Measurements from ENCODE around the gene ADGRV1. TPM values are rescaled to one million over a fixed set of nuclear protein-coding genes. Genes with fewer than 3 reads are reported as not detected.
"Not testable (repeated sequence)": the region's sequence is repeated elsewhere in the genome, so short reads cannot be mapped to it uniquely, and the experiment has no call there.

ADGRV1 gene
- total RNA-seq, 4 donors from 2014 or later: 129 to 158 (median 145) TPM

DNA sequence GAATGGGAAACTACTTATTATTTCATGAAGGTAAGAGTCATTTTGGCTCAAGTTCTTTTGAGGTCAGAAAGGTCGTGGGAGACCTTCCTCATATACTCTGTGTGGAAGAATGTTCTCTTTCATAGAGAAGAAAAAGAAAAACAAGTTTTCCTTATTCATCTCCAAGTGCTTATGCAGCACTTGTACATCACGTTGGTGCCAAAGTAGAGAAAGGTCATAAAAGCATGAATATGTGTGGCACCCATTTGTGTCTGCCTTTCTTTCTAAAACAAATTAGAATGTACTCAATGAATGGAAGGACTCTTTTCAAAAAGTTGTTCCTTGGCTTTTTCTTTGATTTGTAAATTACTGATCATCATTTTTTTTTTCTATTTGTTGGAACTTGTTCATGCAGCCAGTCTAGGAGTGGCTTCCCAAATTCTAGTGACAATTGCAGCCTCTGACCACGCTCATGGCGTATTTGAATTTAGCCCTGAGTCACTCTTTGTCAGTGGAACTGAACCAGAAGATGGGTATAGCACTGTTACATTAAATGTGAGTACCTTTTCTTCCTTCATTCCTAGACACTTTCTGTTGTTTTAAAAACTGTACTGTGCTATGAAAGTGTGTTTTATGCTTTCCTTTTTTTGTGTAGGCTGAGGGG is 122.4 kb downstream of the ADGRV1 start:
- intact Hi-C loops (cut with DNase I): no loop called here
- WGBS, 2 donors: 55 to 66% methylated on average over 4 of the region's 4 CpGs

DNA sequence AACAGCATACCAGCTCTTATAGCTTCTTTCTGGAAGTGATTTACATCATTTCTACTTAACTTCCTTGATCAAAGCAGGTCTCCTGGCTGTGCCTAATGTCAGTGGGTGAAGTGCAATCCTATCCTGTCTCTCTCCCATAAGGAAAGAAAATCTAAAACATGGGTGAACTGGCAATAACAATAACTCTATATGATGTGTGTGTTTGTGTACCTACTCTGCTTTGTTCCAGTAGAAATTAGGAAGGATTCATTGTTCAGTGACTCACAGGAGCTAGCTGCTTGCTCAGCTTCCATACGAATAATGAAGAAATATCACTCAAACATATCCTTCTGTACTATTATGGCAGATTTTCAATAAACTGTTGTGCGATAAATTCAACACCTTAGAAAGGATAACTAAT is 123.7 kb downstream of the ADGRV1 start:
- TF ChIP-seq POLR2A (IDR thresholded peaks at IDR 0.05): no peak
- TF ChIP-seq, protein P1, sequence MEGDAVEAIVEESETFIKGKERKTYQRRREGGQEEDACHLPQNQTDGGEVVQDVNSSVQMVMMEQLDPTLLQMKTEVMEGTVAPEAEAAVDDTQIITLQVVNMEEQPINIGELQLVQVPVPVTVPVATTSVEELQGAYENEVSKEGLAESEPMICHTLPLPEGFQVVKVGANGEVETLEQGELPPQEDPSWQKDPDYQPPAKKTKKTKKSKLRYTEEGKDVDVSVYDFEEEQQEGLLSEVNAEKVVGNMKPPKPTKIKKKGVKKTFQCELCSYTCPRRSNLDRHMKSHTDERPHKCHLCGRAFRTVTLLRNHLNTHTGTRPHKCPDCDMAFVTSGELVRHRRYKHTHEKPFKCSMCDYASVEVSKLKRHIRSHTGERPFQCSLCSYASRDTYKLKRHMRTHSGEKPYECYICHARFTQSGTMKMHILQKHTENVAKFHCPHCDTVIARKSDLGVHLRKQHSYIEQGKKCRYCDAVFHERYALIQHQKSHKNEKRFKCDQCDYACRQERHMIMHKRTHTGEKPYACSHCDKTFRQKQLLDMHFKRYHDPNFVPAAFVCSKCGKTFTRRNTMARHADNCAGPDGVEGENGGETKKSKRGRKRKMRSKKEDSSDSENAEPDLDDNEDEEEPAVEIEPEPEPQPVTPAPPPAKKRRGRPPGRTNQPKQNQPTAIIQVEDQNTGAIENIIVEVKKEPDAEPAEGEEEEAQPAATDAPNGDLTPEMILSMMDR (IDR thresholded peaks at IDR 0.05): no peak
- 95% methylated on average over 2 of the region's 2 CpGs for WGBS, 2 donors

More for the DNA sequence above, 122.4 kb downstream of the ADGRV1 start:
- no peak for DNase-seq
- TF ChIP-seq, protein P1 (IDR thresholded peaks at IDR 0.05): no peak
- no peak for TF ChIP-seq POLR2A (IDR thresholded peaks at IDR 0.05)
- H3K9me3 ChIP-seq: no peaks in the 10 kb centered on the region
- no peaks in the 10 kb centered on the region for H3K36me3 ChIP-seq
- no peaks in the 10 kb centered on the region for H3K27me3 ChIP-seq
- H3K4me3 ChIP-seq (replicated peaks in 1 of 3): no peak overlapping the region
- peak overlapping the region in 1 of 3 donors; percentile 35 for H3K27ac ChIP-seq
- H3K4me1 ChIP-seq: no peaks in the 10 kb centered on the region

DNA sequence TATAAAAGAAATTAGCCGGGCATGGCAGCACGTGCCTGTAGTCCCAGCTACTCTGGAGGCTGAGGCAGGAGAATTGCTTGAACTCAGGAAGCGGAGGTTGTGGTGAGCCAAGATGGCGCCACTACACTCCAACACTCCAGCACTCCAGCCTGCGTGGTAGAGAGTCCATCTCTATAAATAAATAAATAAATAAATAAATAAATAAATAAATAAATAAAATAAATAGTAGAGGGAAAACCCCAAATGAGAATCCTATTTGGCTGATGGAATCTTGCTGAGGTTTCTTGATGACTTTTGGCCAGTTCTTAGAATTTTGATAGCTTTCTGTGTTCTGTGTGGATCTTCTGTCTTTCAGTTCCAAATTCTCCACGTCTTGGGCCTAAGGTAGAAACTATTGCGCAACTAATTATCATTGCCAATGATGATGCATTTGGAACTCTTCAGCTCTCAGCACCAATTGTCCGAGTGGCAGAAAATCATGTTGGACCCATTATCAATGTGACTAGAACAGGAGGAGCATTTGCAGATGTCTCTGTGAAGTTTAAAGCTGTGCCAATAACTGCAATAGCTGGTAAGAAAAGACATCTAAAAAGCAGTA is 126.9 kb downstream of the ADGRV1 start:
- 94 to 96% methylated on average over 8 of the region's 8 CpGs for WGBS, 2 donors
- Histone ChIP-seq H3K27ac (no peak overlapping the region), H3K36me3 (no peaks in the 10 kb centered on the region), H3K4me3 (replicated peaks in 1 of 3) (no peak overlapping the region), H3K27me3 (no peaks in the 10 kb centered on the region), H3K9me3 (no peaks in the 10 kb centered on the region), H3K4me1 (no peaks in the 10 kb centered on the region)
- DNase-seq: no peak
- intact Hi-C loops (cut with DNase I): no loop called here
- TF ChIP-seq, protein P1 (IDR thresholded peaks at IDR 0.05): no peak
- TF ChIP-seq POLR2A (IDR thresholded peaks at IDR 0.05): no peak

More for the DNA sequence above, 123.7 kb downstream of the ADGRV1 start:
- Histone ChIP-seq H3K27me3 (no peaks in the 10 kb centered on the region), H3K4me1 (no peaks in the 10 kb centered on the region), H3K4me3 (replicated peaks in 1 of 3) (no peak overlapping the region), H3K9me3 (no peaks in the 10 kb centered on the region), H3K36me3 (no peaks in the 10 kb centered on the region), H3K27ac (no peak overlapping the region)
- intact Hi-C loops (cut with DNase I): no loop called here
- DNase-seq: no peak

DNA sequence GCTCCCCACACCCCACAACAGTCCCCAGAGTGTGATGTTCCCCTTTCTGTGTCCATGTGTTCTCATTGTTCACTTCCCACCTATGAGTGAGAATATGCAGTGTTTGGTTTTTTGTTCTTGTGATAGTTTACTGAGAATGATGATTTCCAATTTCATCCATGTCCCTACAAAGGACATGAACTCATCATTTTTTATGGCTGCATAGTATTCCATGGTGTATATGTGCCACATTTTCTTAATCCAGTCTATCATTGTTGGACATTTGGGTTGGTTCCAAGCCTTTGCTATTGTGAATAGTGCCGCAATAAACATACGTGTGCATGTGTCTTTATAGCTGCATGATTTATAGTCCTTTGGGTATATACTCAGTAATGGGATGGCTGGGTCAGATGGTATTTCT is 127.8 kb downstream of the ADGRV1 start:
- H3K36me3 ChIP-seq; H3K4me3 ChIP-seq (replicated peaks in 1 of 3); H3K27ac ChIP-seq; H3K27me3 ChIP-seq; DNase-seq; H3K9me3 ChIP-seq; intact Hi-C loops (cut with DNase I); H3K4me1 ChIP-seq: not testable (repeated sequence)
- WGBS, 2 donors: 100% methylated on average over 2 of the region's 2 CpGs

DNA sequence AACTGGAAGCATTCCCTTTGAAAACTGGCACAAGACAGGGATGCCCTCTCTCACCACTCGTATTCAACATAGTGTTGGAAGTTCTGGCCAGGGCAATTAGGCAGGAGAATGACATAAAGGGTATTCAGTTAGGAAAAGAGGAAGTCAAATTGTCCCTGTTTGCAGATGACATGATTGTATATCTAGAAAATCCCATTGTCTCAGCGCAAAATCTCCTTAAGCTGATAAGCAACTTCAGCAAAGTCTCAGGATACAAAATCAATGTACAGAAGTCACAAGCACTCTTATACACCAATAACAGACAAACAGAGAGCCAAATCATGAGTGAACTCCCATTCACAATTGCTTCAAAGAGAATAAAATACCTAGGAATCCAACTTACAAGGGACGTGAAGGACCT is 128.9 kb downstream of the ADGRV1 start:
- H3K27me3 ChIP-seq; intact Hi-C loops (cut with DNase I); H3K4me1 ChIP-seq; DNase-seq; H3K4me3 ChIP-seq (replicated peaks in 1 of 3); H3K9me3 ChIP-seq; H3K27ac ChIP-seq; H3K36me3 ChIP-seq: not testable (repeated sequence)
- 80 to 93% methylated on average over 2 to 3 of the region's 3 CpGs for WGBS, 2 donors

DNA sequence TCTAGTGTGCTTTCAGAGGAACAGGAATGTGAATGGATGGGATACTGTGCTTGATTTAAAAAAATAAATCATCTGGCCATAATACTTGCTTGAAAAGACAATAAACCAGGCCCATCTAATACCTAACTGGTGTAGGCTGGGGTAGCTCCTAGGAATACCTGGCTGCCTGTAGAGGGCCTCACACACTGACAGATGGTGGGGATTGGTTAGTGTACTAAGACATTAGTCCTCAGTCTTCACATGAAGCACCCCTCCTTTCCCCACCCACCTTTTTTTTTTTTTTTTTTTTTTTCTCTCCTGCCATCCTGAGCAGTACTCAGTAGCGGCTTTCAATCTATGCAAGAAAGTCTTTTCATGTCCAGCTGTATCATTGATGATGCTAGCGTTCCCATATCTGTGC is 130.5 kb downstream of the ADGRV1 start:
- Histone ChIP-seq H3K36me3 (no peaks in the 10 kb centered on the region), H3K27me3 (no peaks in the 10 kb centered on the region), H3K27ac (no peak overlapping the region), H3K4me3 (replicated peaks in 1 of 3) (no peak overlapping the region), H3K9me3 (no peaks in the 10 kb centered on the region), H3K4me1 (no peaks in the 10 kb centered on the region)
- no peak for DNase-seq
- TF ChIP-seq POLR2A (IDR thresholded peaks at IDR 0.05): no peak
- TF ChIP-seq, protein P1 (IDR thresholded peaks at IDR 0.05): no peak
- intact Hi-C loops (cut with DNase I): no loop called here
- 92 to 95% methylated on average over 2 of the region's 2 CpGs for WGBS, 2 donors

Data from thyroid gland (tissue), 4 donors.